PC-9 (cell line): Measurements from ENCODE around the gene DPEP2NB. TPM values are rescaled to one million over a fixed set of nuclear protein-coding genes. Genes with fewer than 3 reads are reported as not detected.

ENCODE experiments used
- BruUV-seq: library from RNA; stranded (reverse); fragments of 400-500 nt; replicated peaks from 2 replicates; lab custom pipeline; 2021; lab: Mats Ljungman, UMichigan
- CTCF ChIA-PET: fragments of 300-600 bp; sonication (Branson Sonifier 250); formaldehyde crosslinking; loops from one replicate; lab custom pipeline; 2022; ENCODE audit warnings: antibody characterized with exemption; lab: Charles Lee
- POLR2A ChIA-PET: fragments of 300-600 bp; sonication (Branson Sonifier 250); formaldehyde crosslinking; loops from one replicate; lab custom pipeline; 2022; ENCODE audit warnings: antibody characterized with exemption; ENCODE audit not compliant: unreplicated experiment; lab: Charles Lee
- DNase-seq, 2 experiments: peaks; one replicate each; pipeline versions ENCODE4 v3.0.0 to v3.0.0-alpha.2; 2015 to 2022; ENCODE audit warnings: mixed read lengths in 1 of 2
- H2AFZ ChIP-seq: fragments of 200-600 bp; sonication (generic); 2 replicates; pipeline ENCODE4 v1.8.1; 2017; ENCODE audit warnings: antibody characterized with exemption
- H3F3A ChIP-seq: fragments of 200-600 bp; sonication (generic); 2 replicates; pipeline ENCODE4 v1.8.1; 2017; ENCODE audit warnings: antibody characterized with exemption, mild to moderate bottlenecking, low read depth; ENCODE audit not compliant: insufficient read depth
- H3K27ac ChIP-seq: fragments of 200-600 bp; sonication (generic); 2 replicates; pipeline ENCODE4 v1.6.1; 2016; ENCODE audit warnings: mixed run types
- H3K27me3 ChIP-seq: fragments of 200-600 bp; sonication (generic); 2 replicates; pipeline ENCODE4 v1.6.1; 2016; ENCODE audit warnings: low read depth, mixed run types; ENCODE audit not compliant: insufficient read depth
- H3K36me3 ChIP-seq: fragments of 200-600 bp; sonication (generic); 2 replicates; pipeline ENCODE4 v1.6.1; 2016; ENCODE audit warnings: low read depth, mixed run types
- H3K4me1 ChIP-seq: fragments of 200-600 bp; sonication (generic); replicated peaks from 2 replicates; pipeline ENCODE4 v1.6.1; 2016; ENCODE audit warnings: mixed run types; ENCODE audit not compliant: insufficient read depth
- H3K4me2 ChIP-seq: fragments of 200-600 bp; sonication (generic); 2 replicates; pipeline ENCODE4 v1.6.1; 2017; ENCODE audit warnings: mixed run types
- H3K4me3 ChIP-seq: fragments of 200-600 bp; sonication (generic); 2 replicates; pipeline ENCODE4 v1.6.1; 2016; ENCODE audit warnings: mixed run types
- H3K79me2 ChIP-seq: fragments of 200-600 bp; sonication (generic); 2 replicates; pipeline ENCODE4 v1.6.1; 2017; ENCODE audit warnings: low read depth, mixed run types
- H3K9me2 ChIP-seq: fragments of 200-600 bp; sonication (generic); 2 replicates; pipeline ENCODE4 v1.8.1; 2017; ENCODE audit warnings: mild to moderate bottlenecking; ENCODE audit not compliant: insufficient read depth
- H3K9me3 ChIP-seq: fragments of 200-600 bp; sonication (generic); 2 replicates; pipeline ENCODE4 v1.8.1; 2016; ENCODE audit warnings: low read depth; ENCODE audit not compliant: insufficient read depth
- H4K20me1 ChIP-seq: fragments of 200-600 bp; sonication (generic); 2 replicates; pipeline ENCODE4 v1.8.1; 2017; ENCODE audit not compliant: insufficient read depth
- CTCF ChIP-seq: fragments of 200-600 bp; sonication (generic); conservative IDR thresholded peaks from 2 replicates; pipeline ENCODE4 v1.6.1; 2017; ENCODE audit warnings: mixed run types, antibody characterized with exemption, mild to moderate bottlenecking, moderate library complexity
- EZH2 ChIP-seq: fragments of 200-600 bp; sonication (generic); IDR thresholded peaks from 2 replicates; pipeline ENCODE4 v1.8.0; 2017; ENCODE audit warnings: antibody characterized with exemption, low read depth
- intact Hi-C: fragments of 100-400 bp; cut with micrococcal nuclease; formaldehyde crosslinking; loops from one replicate; pipeline ENCODE4 v1.10.0; 2022; ENCODE audit not compliant: unreplicated experiment
- total RNA-seq: library from RNA; stranded (reverse); gene quantifications from 2 replicates; pipeline ENCODE4 v1.2.3, GENCODE V29; 2021

The DPEP2NB gene
- total RNA-seq, 1 experiment from 2014 or later = not detected

- no peaks in the 10 kb centered on the region for H4K20me1 ChIP-seq
- BruUV-seq = no TSS peak
- H3K4me2 ChIP-seq = no peak overlapping the region
- H3K9me3 ChIP-seq = no peaks in the 10 kb centered on the region
- ChIA-PET POLR2A (no interaction called here), CTCF (no interaction called here)
- H3K9me2 ChIP-seq = no peaks in the 10 kb centered on the region
- no peaks in the 10 kb centered on the region for H3F3A ChIP-seq
- intact Hi-C loops = no loop called here
- H3K4me3 ChIP-seq = no peak overlapping the region
- H3K27ac ChIP-seq = no peak overlapping the region
- no peak for TF ChIP-seq EZH2
- H3K36me3 ChIP-seq = no peaks in the 10 kb centered on the region
- no peaks in the 10 kb centered on the region for H3K79me2 ChIP-seq
- H3K27me3 ChIP-seq = no peaks in the 10 kb centered on the region
- H2AFZ ChIP-seq = no peak overlapping the region
- peaks cover 9% of the 10 kb centered on the region for H3K4me1 ChIP-seq
- DNase-seq = no peak
These were observed 26.2 kb downstream of the DPEP2NB start for GRCh38 chr16:67989322-67990017.

- Histone ChIP-seq H3K27ac (no peak overlapping the region), H3K27me3 (no peaks in the 10 kb centered on the region), H3K9me3 (no peaks in the 10 kb centered on the region), H2AFZ (no peak overlapping the region), H3K79me2 (no peaks in the 10 kb centered on the region), H3K4me1 (peaks cover 9% of the 10 kb centered on the region), H3K4me3 (no peak overlapping the region), H3F3A (no peaks in the 10 kb centered on the region), H3K36me3 (no peaks in the 10 kb centered on the region), H3K4me2 (no peak overlapping the region), H4K20me1 (no peaks in the 10 kb centered on the region), H3K9me2 (no peaks in the 10 kb centered on the region)
- ChIA-PET CTCF (interaction anchor here (0.7 kb wide), 1 partner anchor 44 kb away, joined by 3 read pairs; no protein-coding TSS in a partner anchor), POLR2A (no interaction called here)
- intact Hi-C loops = no loop called here
- TF ChIP-seq EZH2 = no peak
- no peak for TF ChIP-seq CTCF
- no peak for DNase-seq
- BruUV-seq = no TSS peak
These were observed 27.0 kb downstream of the DPEP2NB start for GRCh38 chr16:67988675-67989074.

- H3K9me3 ChIP-seq = no peaks in the 10 kb centered on the region
- no peak overlapping the region for H2AFZ ChIP-seq
- intact Hi-C loops = no loop called here
- no peaks in the 10 kb centered on the region for H3K79me2 ChIP-seq
- H3K4me2 ChIP-seq = no peak overlapping the region
- peaks cover 9% of the 10 kb centered on the region for H3K4me1 ChIP-seq
- H3K27ac ChIP-seq = no peak overlapping the region
- H3K9me2 ChIP-seq = no peaks in the 10 kb centered on the region
- H3K27me3 ChIP-seq = no peaks in the 10 kb centered on the region
- no peak for DNase-seq
- no peaks in the 10 kb centered on the region for H3K36me3 ChIP-seq
- H3K4me3 ChIP-seq = no peak overlapping the region
- ChIA-PET CTCF (no interaction called here), POLR2A (interaction anchor here (0.6 to 1.0 kb wide), 2 partner anchors 39 to 47 kb away, joined by 4 to 5 read pairs; no protein-coding TSS in a partner anchor)
- H3F3A ChIP-seq = no peaks in the 10 kb centered on the region
- BruUV-seq = no TSS peak
- no peaks in the 10 kb centered on the region for H4K20me1 ChIP-seq
- TF ChIP-seq CTCF = no peak
- TF ChIP-seq EZH2 = no peak
These were observed 28.1 kb downstream of the DPEP2NB start for GRCh38 chr16:67987460-67988160.
